A549 (cell line): ENCODE results near the gene STIMATE. TPM values are rescaled to one million over a fixed set of nuclear protein-coding genes. Genes with fewer than 3 reads are reported as not detected.

Source experiments
- ATAC-seq, 2 experiments: fragments of 200-7000 bp in 1 of 2; fragments of >200 bp in 1 of 2; cut with Nextera tagmentation in 1 of 2; cut with Tn5 transposase in 1 of 2; 3 replicates each; pipeline versions ENCODE4 v1.8.0 to v1.9.1; 2018 to 2020; ENCODE audit warnings: mild to moderate bottlenecking in 1 of 2, moderate library complexity in 1 of 2
- CTCF ChIA-PET: fragments of 300-600 bp; sonication (Branson Sonifier 250); formaldehyde crosslinking; extraction: SDS; loops from one replicate; lab custom pipeline; 2021; ENCODE audit warnings: antibody characterized with exemption, inconsistent platforms; lab: Yijun Ruan, JAX
- POLR2A ChIA-PET: fragments of 350-600 bp; formaldehyde crosslinking; extraction: SDS; loops from one replicate; lab custom pipeline; 2021; ENCODE audit warnings: antibody characterized with exemption, inconsistent platforms; lab: Yijun Ruan, JAX
- DNase-seq, 2 experiments: peaks; one replicate each; pipeline versions ENCODE4 v3.0.0 to v3.0.0-alpha.2; 2011 to 2016; ENCODE audit warnings: low read depth in 1 of 2, low spot score in 1 of 2
- FAIRE-seq: peaks from 2 replicates; lab custom pipeline; 2011; peaks lifted over from hg19 to GRCh38; lab: Jason Lieb, UNC
- H3K27ac ChIP-seq, 2 experiments: fragments of >200 bp; sonication (Bioruptor Twin); formaldehyde crosslinking; 3 replicates each; pipeline ENCODE4 v1.5.1; 2016 to 2017
- H3K4me1 ChIP-seq: fragments of >200 bp; sonication (Bioruptor Twin); formaldehyde crosslinking; 3 replicates; pipeline ENCODE4 v1.6.1; 2016
- H3K4me2 ChIP-seq: fragments of >200 bp; sonication (Bioruptor Twin); formaldehyde crosslinking; 3 replicates; pipeline ENCODE4 v1.6.1; 2016
- H3K4me3 ChIP-seq: fragments of >200 bp; sonication (Bioruptor Twin); formaldehyde crosslinking; 3 replicates; pipeline ENCODE4 v1.5.1; 2016
- H3K9me3 ChIP-seq: fragments of >200 bp; sonication (Bioruptor Twin); formaldehyde crosslinking; 3 replicates; pipeline ENCODE4 v1.6.1; 2016
- ATOH8 ChIP-seq: fragments of 250-450 bp; sonication (Bioruptor Pico); IDR thresholded peaks from 2 replicates; pipeline ENCODE4 v1.5.0; 2020; ENCODE audit warnings: low read depth, mild to moderate bottlenecking, moderate library complexity
- CBX8 ChIP-seq: fragments of 200-600 bp; sonication (generic); IDR thresholded peaks from 2 replicates; pipeline ENCODE4 v1.6.1; 2016
- CEBPB ChIP-seq, 2 experiments: fragments of >200 bp in 1 of 2; sonication (Bioruptor Twin) in 1 of 2; formaldehyde crosslinking in 1 of 2; IDR thresholded peaks; 2 replicates each; pipeline ENCODE4 v1.6.1; 2012 to 2016
- EHMT2 ChIP-seq: fragments of 200-600 bp; sonication (generic); IDR thresholded peaks from 2 replicates; pipeline ENCODE4 v1.6.1; 2016; ENCODE audit warnings: antibody characterized with exemption, low read depth, mild to moderate bottlenecking, moderate library complexity
- ELK1 ChIP-seq: fragments of 150-350 bp; IDR thresholded peaks from 2 replicates; pipeline ENCODE4 v1.6.1; 2014; ENCODE audit warnings: low read depth, mild to moderate bottlenecking, low read length
- EP300 ChIP-seq, 2 experiments: fragments of >200 bp; sonication (Bioruptor Twin); formaldehyde crosslinking; IDR thresholded peaks; 2 replicates in 1 of 2; 3 replicates in 1 of 2; pipeline ENCODE4 v1.6.1; 2016 to 2017
- ESRRA ChIP-seq: fragments of 150-350 bp; IDR thresholded peaks from 2 replicates; pipeline ENCODE4 v1.6.1; 2014; ENCODE audit warnings: mild to moderate bottlenecking, low read length, borderline replicate concordance
- FOSB ChIP-seq: fragments of 250-450 bp; sonication (Bioruptor Pico); IDR thresholded peaks from 2 replicates; pipeline ENCODE4 v1.5.0; 2020; ENCODE audit warnings: mild to moderate bottlenecking, moderate library complexity
- FOSL2 ChIP-seq, 2 experiments: fragments of 450-650 bp in 1 of 2; fragments of >200 bp in 1 of 2; sonication (Bioruptor Twin) in 1 of 2; formaldehyde crosslinking; IDR thresholded peaks; 2 replicates each; pipeline versions ENCODE4 v1.5.0 to v1.6.1; 2016 to 2020; ENCODE audit warnings: mild to moderate bottlenecking in 1 of 2, moderate library complexity in 1 of 2
- FOXS1 ChIP-seq: fragments of 250-450 bp; sonication (Bioruptor Pico); IDR thresholded peaks from 2 replicates; pipeline ENCODE4 v1.5.0; 2020; ENCODE audit warnings: mild to moderate bottlenecking, moderate library complexity
- GATA3 ChIP-seq: IDR thresholded peaks from 2 replicates; pipeline ENCODE4 v1.6.1; 2012; ENCODE audit warnings: borderline replicate concordance
- HDAC2 ChIP-seq: fragments of 200-600 bp; sonication (generic); IDR thresholded peaks from 2 replicates; pipeline ENCODE4 v1.6.1; 2016
- HMGXB4 ChIP-seq: fragments of 250-450 bp; sonication (Bioruptor Pico); IDR thresholded peaks from 2 replicates; pipeline ENCODE4 v1.5.0; 2021; ENCODE audit warnings: mild to moderate bottlenecking, moderate library complexity, borderline replicate concordance
- HOXB13 ChIP-seq: fragments of 250-450 bp; sonication (Bioruptor Pico); IDR thresholded peaks from 2 replicates; pipeline ENCODE4 v1.5.0; 2020; ENCODE audit warnings: low read depth, mild to moderate bottlenecking, moderate library complexity
- MAZ ChIP-seq: fragments of 150-350 bp; IDR thresholded peaks from 2 replicates; pipeline ENCODE4 v1.6.1; 2014; ENCODE audit warnings: antibody characterized with exemption, low read depth, low read length, borderline replicate concordance
- NFE2L2 ChIP-seq: fragments of 150-350 bp; conservative IDR thresholded peaks from 2 replicates; pipeline ENCODE4 v1.6.1; 2014; ENCODE audit warnings: low read length
- NPAS2 ChIP-seq: fragments of 250-450 bp; sonication (Bioruptor Pico); IDR thresholded peaks from 2 replicates; pipeline ENCODE4 v1.8.0; 2022; ENCODE audit warnings: mild to moderate bottlenecking, moderate library complexity, borderline replicate concordance
- RARB ChIP-seq: fragments of 250-450 bp; sonication (Bioruptor Pico); IDR thresholded peaks from 2 replicates; pipeline ENCODE4 v1.8.0; 2021; ENCODE audit warnings: mild to moderate bottlenecking, moderate library complexity
- SMC3 ChIP-seq: fragments of >200 bp; sonication (Bioruptor Twin); formaldehyde crosslinking; IDR thresholded peaks from 3 replicates; pipeline ENCODE4 v1.6.1; 2018; ENCODE audit warnings: inconsistent platforms
- TFCP2L1 ChIP-seq: fragments of 250-450 bp; sonication (Bioruptor Pico); IDR thresholded peaks from 2 replicates; pipeline ENCODE4 v1.5.0; 2021; ENCODE audit warnings: mild to moderate bottlenecking
- TP53 ChIP-seq: fragments of 250-450 bp; sonication (Bioruptor Pico); IDR thresholded peaks from 2 replicates; pipeline ENCODE4 v1.5.0; 2021; ENCODE audit warnings: mild to moderate bottlenecking, moderate library complexity
- ZFP36 ChIP-seq: fragments of 450-650 bp; IDR thresholded peaks from 2 replicates; pipeline ENCODE4 v1.6.1; 2014; ENCODE audit warnings: borderline replicate concordance; ENCODE audit not compliant: partially characterized antibody
- ZNF302 ChIP-seq: fragments of 250-450 bp; sonication (Bioruptor Pico); IDR thresholded peaks from 2 replicates; pipeline ENCODE4 v1.9.0; 2021; ENCODE audit warnings: inconsistent platforms, mild to moderate bottlenecking, moderate library complexity
- WGBS: methylation state at CpG from one replicate; pipeline ENCODE4 v1.1.6; 2017; ENCODE audit errors: missing lambda C conversion rate; 5-methylcytosine and 5-hydroxymethylcytosine counted together
- polyA plus RNA-seq, 4 experiments: library from polyadenylated mRNA; depleted of rRNA in 3 of 4; stranded (reverse); fragments of >200 nt; fragmentation: RNase III in 1 of 4; extraction: RNeasy Plus Mini Kit Qiagen cat#74134 plus additional on column Dnase treatment in 1 of 4; gene quantifications; 2 replicates in 3 of 4; 3 replicates in 1 of 4; pipeline ENCODE4 v1.2.3, GENCODE V29; 2011 to 2017
- TF ChIP-seq, protein P1 (sequence below): fragments of 450-650 bp; IDR thresholded peaks from 2 replicates; pipeline ENCODE4 v1.6.1; 2014; ENCODE audit warnings: antibody characterized with exemption

The STIMATE gene
- polyA plus RNA-seq, 2 of the 4 experiments (the other 2 are of a cell fraction), result 5.2 to 5.5 TPM

DNA sequence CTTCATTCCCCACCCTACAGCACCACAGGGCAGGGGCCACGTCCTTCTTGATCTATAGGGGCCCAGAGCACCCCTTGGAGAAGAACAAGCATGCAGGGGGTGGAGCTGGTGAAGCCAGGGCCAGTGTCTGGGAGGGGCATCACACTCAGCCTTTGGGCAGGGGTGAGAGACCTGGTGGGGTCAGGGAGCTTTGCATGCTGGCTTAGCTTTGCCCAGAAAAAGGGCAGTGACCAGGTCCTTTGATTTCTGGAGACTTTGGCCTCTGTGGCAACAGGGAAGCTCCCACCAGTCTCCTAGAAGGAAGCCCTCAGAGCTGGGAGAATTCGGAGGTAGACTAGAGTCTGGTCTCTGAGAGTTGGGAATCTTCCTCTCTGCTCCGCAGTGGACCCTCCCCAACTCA, 67.9 kb downstream of the STIMATE start (continued):
- TF ChIP-seq HMGXB4 (no peak), RARB (CRISPR knock-in tag) (no peak), NPAS2 (CRISPR knock-in tag) (no peak), CEBPB (IDR thresholded peaks at IDR 0.05) (no peak), ATOH8 (CRISPR knock-in tag) (no peak), FOSL2 (IDR thresholded peaks at IDR 0.05) (no peak), FOSL2 (CRISPR knock-in tag; IDR thresholded peaks at IDR 0.05) (no peak)

DNA sequence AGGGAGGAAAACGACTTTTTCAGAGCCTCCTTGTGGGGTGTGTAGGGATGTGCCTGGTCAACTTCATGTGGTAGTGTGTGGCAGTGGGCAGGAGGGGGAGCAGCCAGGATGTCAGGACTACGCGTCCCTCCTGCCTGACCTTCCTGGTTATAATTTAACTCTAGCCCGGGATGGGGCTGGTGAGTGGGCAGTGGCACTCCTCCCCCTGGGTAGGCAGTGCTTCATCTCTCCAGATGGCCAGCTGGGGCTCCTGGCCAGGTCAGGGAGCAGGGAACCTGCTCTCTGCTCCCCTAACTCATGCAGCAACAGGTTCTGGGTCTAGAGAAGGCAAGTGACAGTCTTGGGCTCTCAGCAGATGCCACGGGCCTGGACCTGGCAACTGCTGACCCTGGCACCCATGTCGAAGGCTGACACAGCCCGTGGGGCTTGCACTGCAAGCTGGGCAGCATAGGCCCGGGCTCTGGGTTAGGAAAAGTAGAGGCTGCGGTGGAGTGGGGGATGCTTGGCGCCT, 69.4 kb downstream of the STIMATE start:
- Histone ChIP-seq H3K4me1 (peaks cover 25% of the 10 kb centered on the region), H3K4me3 (no peak overlapping the region), H3K4me2 (peak overlapping the region; percentile 46), H3K27ac (peak overlapping the region in 1 of 2 experiments; percentile 38; a peak in 2 of 6 replicates), H3K9me3 (no peaks in the 10 kb centered on the region)
- ChIA-PET POLR2A (no interaction called here), CTCF (no interaction called here)
- no peak for FAIRE-seq
- WGBS, result 48% methylated on average over 9 of the region's 10 CpGs
- DNase-seq, result peak; percentile 17 to 37
- peak; percentile 49 to 78; a peak in 4 of 6 replicates for ATAC-seq
- TF ChIP-seq EP300 (IDR thresholded peaks at IDR 0.05) (no peak), ZFP36 (no peak), MAZ (no peak), TFCP2L1 (CRISPR knock-in tag) (no peak), HDAC2 (no peak), RARB (CRISPR knock-in tag) (no peak), CBX8 (no peak), GATA3 (no peak)

- no peak overlapping the region for H3K4me3 ChIP-seq
- POLR2A ChIA-PET, result no interaction called here
- DNase-seq, result no peak
- TF ChIP-seq FOSB (CRISPR knock-in tag) (no peak), ELK1 (no peak), CEBPB (IDR thresholded peaks at IDR 0.05) (no peak), NFE2L2 (no peak), HMGXB4 (no peak), SMC3 (no peak), NPAS2 (CRISPR knock-in tag) (no peak), EHMT2 (no peak), ZNF302 (no peak), ESRRA (no peak), TP53 (CRISPR knock-in tag) (no peak), FOXS1 (CRISPR knock-in tag) (no peak), HOXB13 (CRISPR knock-in tag) (no peak)
- TF ChIP-seq, protein P1, sequence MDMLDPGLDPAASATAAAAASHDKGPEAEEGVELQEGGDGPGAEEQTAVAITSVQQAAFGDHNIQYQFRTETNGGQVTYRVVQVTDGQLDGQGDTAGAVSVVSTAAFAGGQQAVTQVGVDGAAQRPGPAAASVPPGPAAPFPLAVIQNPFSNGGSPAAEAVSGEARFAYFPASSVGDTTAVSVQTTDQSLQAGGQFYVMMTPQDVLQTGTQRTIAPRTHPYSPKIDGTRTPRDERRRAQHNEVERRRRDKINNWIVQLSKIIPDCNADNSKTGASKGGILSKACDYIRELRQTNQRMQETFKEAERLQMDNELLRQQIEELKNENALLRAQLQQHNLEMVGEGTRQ, result no peak
- FAIRE-seq, result no peak
- H3K4me2 ChIP-seq, result peak overlapping the region; percentile 46
- H3K9me3 ChIP-seq, result no peaks in the 10 kb centered on the region
- 59% methylated on average over 7 of the region's 9 CpGs for WGBS
- ATAC-seq, result peak in 1 of 2 experiments; percentile 28; a peak in 3 of 6 replicates
- H3K27ac ChIP-seq, result peak overlapping the region in 1 of 2 experiments; percentile 38; a peak in 2 of 6 replicates
- peaks cover 25% of the 10 kb centered on the region for H3K4me1 ChIP-seq
- CTCF ChIA-PET, result no interaction called here
These were observed 69.9 kb downstream of the STIMATE start for GRCh38 chr3:52827441-52827840.
